Panc1 (cell line): ENCODE data around the gene KANK2.

Experiments
- CTCF ChIP-seq: fragments of 450-650 bp; IDR thresholded peaks from 2 replicates; pipeline ENCODE4 v1.5.1; 2017; ENCODE audit warnings: mild to moderate bottlenecking
- POLR2AphosphoS5 ChIP-seq: IDR thresholded peaks from 2 replicates; pipeline ENCODE4 v1.6.1; 2012; ENCODE audit warnings: mild to moderate bottlenecking, low read depth, low read length, moderate library complexity
- SIN3A ChIP-seq: IDR thresholded peaks from 2 replicates; pipeline ENCODE4 v1.6.1; 2012; ENCODE audit warnings: low read depth, mild to moderate bottlenecking, low read length, moderate library complexity, borderline replicate concordance; ENCODE audit not compliant: insufficient read depth
- TCF7L2 ChIP-seq: IDR thresholded peaks from 2 replicates; pipeline ENCODE4 v1.6.1; 2011; ENCODE audit warnings: mild to moderate bottlenecking, low read depth, low read length, inconsistent platforms

GRCh38 chr19:11187441-11187840 is 9.9 kb downstream of the KANK2 start:
- TF ChIP-seq CTCF (no peak), POLR2AphosphoS5 (no peak), TCF7L2 (no peak), SIN3A (no peak)
